OCI-LY7 (cell line): ENCODE data around the gene JAK1. TPM values are rescaled to one million over a fixed set of nuclear protein-coding genes. Genes with fewer than 3 reads are reported as not detected.

Source experiments
- BruUV-seq: library from RNA; stranded (reverse); fragments of 400-500 nt; replicated peaks from 2 replicates; lab custom pipeline; 2021; lab: Mats Ljungman, UMichigan
- CTCF ChIA-PET: fragments of 300-600 bp; sonication (Branson Sonifier 250); formaldehyde crosslinking; loops from one replicate; lab custom pipeline; 2022; ENCODE audit warnings: antibody characterized with exemption; ENCODE audit not compliant: unreplicated experiment; lab: Charles Lee
- POLR2A ChIA-PET: fragments of 300-600 bp; sonication (Branson Sonifier 250); formaldehyde crosslinking; loops from one replicate; lab custom pipeline; 2022; ENCODE audit warnings: antibody characterized with exemption; lab: Charles Lee
- DNase-seq: peaks from one replicate; pipeline ENCODE4 v3.0.0-alpha.2; 2015; ENCODE audit warnings: low spot score
- H2AFZ ChIP-seq: fragments of 200-600 bp; sonication (generic), shearing (Covaris generic); 2 replicates; pipeline ENCODE4 v1.6.1; 2014; ENCODE audit warnings: mild to moderate bottlenecking, antibody characterized with exemption, low read length, moderate library complexity
- H3K27ac ChIP-seq: fragments of 200-600 bp; sonication (generic); 2 replicates; pipeline ENCODE4 v1.5.1; 2014; ENCODE audit warnings: mixed run types, low read depth, mild to moderate bottlenecking, moderate library complexity, low read length, inconsistent platforms; ENCODE audit not compliant: poor library complexity, severe bottlenecking
- H3K36me3 ChIP-seq: fragments of 200-600 bp; sonication (generic); 2 replicates; pipeline ENCODE4 v1.6.1; 2014; ENCODE audit warnings: mild to moderate bottlenecking, antibody characterized with exemption, low read length, moderate library complexity, mixed read lengths; ENCODE audit not compliant: insufficient read depth
- H3K4me1 ChIP-seq: fragments of 200-600 bp; sonication (generic); 2 replicates; pipeline ENCODE4 v1.5.1; 2014; ENCODE audit warnings: mild to moderate bottlenecking, low read length; ENCODE audit not compliant: insufficient read depth, poor library complexity, severe bottlenecking
- H3K4me2 ChIP-seq: fragments of 200-600 bp; sonication (generic); 2 replicates; pipeline ENCODE4 v1.6.1; 2014; ENCODE audit warnings: mild to moderate bottlenecking, low read length
- H3K4me3 ChIP-seq: fragments of 200-600 bp; sonication (generic); 2 replicates; pipeline ENCODE4 v1.5.1; 2014; ENCODE audit warnings: mild to moderate bottlenecking, low read depth, low read length; ENCODE audit not compliant: poor library complexity, severe bottlenecking
- H3K79me2 ChIP-seq: fragments of 200-600 bp; sonication (generic); 2 replicates; pipeline ENCODE4 v1.6.1; 2016; ENCODE audit warnings: low read depth, mild to moderate bottlenecking, low read length, moderate library complexity, mixed read lengths; ENCODE audit not compliant: insufficient read depth
- H3K9me2 ChIP-seq: fragments of 200-600 bp; sonication (generic); 2 replicates; pipeline ENCODE4 v1.6.1; 2016; ENCODE audit warnings: mild to moderate bottlenecking, low read length, mixed read lengths; ENCODE audit not compliant: insufficient read depth
- H3K9me3 ChIP-seq: fragments of 200-600 bp; sonication (generic); 2 replicates; pipeline ENCODE4 v1.6.1; 2014; ENCODE audit warnings: mild to moderate bottlenecking, mixed run types, low read length, mixed read lengths
- H4K20me1 ChIP-seq: fragments of 200-600 bp; sonication (generic); 2 replicates; pipeline ENCODE4 v1.6.1; 2014; ENCODE audit warnings: mild to moderate bottlenecking, antibody characterized with exemption, low read length, moderate library complexity, mixed read lengths; ENCODE audit not compliant: insufficient read depth
- EZH2phosphoT487 ChIP-seq: fragments of 200-600 bp; sonication (generic); IDR thresholded peaks from 2 replicates; pipeline ENCODE4 v1.6.1; 2018; ENCODE audit warnings: low read depth, borderline replicate concordance, mild to moderate bottlenecking, mixed run types, antibody characterized with exemption, low read length, moderate library complexity, mixed read lengths
- intact Hi-C: fragments of 100-400 bp; cut with micrococcal nuclease; formaldehyde crosslinking; loops from one replicate; pipeline ENCODE4 v1.10.0; 2022; ENCODE audit not compliant: unreplicated experiment
- total RNA-seq, 2 experiments: library from RNA; depleted of rRNA in 1 of 2; stranded (reverse); fragments of >200 nt in 1 of 2; shearing (Covaris generic) in 1 of 2; gene quantifications; 2 replicates each; pipeline ENCODE4 v1.2.3, GENCODE V29; 2014 to 2022
- TF ChIP-seq, protein P1 (sequence below): fragments of 200-600 bp; sonication (generic); conservative IDR thresholded peaks from 2 replicates; pipeline ENCODE4 v1.5.1; 2014; ENCODE audit warnings: mild to moderate bottlenecking, antibody characterized with exemption, low read length, moderate library complexity, mixed read lengths

Gene JAK1
- total RNA-seq, 2 experiments from 2014 or later = 72.6 to 86.8 TPM

DNA sequence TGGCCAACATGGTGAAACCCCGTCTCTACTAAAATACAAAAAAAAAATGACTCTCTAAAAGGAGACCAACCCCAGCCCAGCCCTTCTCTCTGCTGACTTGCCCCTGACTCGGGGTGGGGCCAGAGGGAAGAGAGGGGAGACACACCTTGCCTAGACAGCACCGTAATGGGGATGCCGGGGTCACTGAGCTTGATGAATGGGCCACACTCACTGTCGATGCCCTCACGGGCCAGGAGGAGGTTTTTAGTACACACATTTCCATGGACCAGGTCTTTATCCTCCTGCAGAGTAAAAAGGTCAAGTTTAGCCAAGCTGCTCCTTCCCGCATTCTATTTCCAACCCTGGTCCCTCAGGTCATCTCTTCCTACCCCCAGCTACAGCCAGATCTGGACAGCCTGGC lies 121.7 kb downstream of the JAK1 start:
- Histone ChIP-seq H2AFZ (no peak overlapping the region), H3K4me1 (peaks cover 7% of the 10 kb centered on the region), H3K36me3 (peaks cover 83% of the 10 kb centered on the region), H3K4me2 (no peak overlapping the region), H4K20me1 (no peaks in the 10 kb centered on the region), H3K9me2 (no peaks in the 10 kb centered on the region), H3K79me2 (no peaks in the 10 kb centered on the region), H3K9me3 (no peaks in the 10 kb centered on the region), H3K4me3 (no peak overlapping the region), H3K27ac (no peak overlapping the region)
- BruUV-seq = no TSS peak
- intact Hi-C loops = no loop called here
- no peak for DNase-seq
- TF ChIP-seq, protein P1, sequence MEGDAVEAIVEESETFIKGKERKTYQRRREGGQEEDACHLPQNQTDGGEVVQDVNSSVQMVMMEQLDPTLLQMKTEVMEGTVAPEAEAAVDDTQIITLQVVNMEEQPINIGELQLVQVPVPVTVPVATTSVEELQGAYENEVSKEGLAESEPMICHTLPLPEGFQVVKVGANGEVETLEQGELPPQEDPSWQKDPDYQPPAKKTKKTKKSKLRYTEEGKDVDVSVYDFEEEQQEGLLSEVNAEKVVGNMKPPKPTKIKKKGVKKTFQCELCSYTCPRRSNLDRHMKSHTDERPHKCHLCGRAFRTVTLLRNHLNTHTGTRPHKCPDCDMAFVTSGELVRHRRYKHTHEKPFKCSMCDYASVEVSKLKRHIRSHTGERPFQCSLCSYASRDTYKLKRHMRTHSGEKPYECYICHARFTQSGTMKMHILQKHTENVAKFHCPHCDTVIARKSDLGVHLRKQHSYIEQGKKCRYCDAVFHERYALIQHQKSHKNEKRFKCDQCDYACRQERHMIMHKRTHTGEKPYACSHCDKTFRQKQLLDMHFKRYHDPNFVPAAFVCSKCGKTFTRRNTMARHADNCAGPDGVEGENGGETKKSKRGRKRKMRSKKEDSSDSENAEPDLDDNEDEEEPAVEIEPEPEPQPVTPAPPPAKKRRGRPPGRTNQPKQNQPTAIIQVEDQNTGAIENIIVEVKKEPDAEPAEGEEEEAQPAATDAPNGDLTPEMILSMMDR = no peak
- no peak for TF ChIP-seq EZH2phosphoT487
- ChIA-PET POLR2A (no interaction called here), CTCF (interaction anchor here (0.6 kb wide), 1 partner anchor 15 kb away, joined by 3 read pairs; no protein-coding TSS in a partner anchor)

DNA sequence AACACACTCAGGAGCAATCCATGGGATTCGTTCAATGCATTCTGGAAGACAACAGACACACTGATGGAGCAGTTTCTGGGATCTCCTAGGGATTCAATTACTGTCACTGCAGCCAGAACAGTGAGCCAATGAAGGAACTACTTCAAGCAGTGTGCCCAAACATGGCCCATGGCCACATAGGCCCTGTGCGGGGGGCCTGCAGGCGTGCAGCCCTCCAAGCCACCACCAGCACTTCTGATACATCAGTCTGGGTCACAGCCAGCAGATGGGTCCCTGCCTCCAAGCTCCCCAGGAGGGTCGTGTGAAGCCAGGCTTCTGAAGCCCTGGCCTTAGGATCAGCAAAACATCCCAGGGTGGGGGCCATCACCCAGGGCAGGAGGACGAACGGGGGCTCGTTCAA lies 122.2 kb downstream of the JAK1 start:
- BruUV-seq = no TSS peak
- Histone ChIP-seq H3K27ac (no peak overlapping the region), H3K79me2 (no peaks in the 10 kb centered on the region), H3K9me3 (no peaks in the 10 kb centered on the region), H2AFZ (no peak overlapping the region), H3K36me3 (peaks cover 83% of the 10 kb centered on the region), H3K4me1 (peaks cover 7% of the 10 kb centered on the region), H4K20me1 (no peaks in the 10 kb centered on the region), H3K4me3 (no peak overlapping the region), H3K9me2 (no peaks in the 10 kb centered on the region), H3K4me2 (no peak overlapping the region)
- ChIA-PET POLR2A (no interaction called here), CTCF (interaction anchor here (0.6 kb wide), 1 partner anchor 15 kb away, joined by 3 read pairs; no protein-coding TSS in a partner anchor)
- DNase-seq = no peak
- intact Hi-C loops = no loop called here
- no peak for TF ChIP-seq EZH2phosphoT487
- TF ChIP-seq, protein P1 = no peak

DNA sequence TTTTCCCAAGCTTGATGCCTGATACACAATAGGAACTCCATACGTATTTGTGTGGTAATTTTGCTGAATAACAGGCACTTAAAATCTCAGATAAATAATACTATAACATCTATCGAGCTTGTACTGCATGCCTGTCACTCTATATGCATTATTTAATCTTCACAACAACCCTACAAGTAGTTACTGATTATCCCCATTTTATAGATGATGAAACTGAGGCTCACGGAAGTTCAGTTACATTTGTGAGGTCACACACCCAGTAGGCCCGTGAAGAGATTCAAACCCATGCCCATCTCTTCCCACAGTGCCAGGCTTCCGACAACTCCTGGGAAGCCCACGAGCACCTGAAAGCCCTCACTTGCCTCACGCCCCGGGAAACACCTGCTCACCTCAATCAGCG lies 122.7 kb downstream of the JAK1 start:
- BruUV-seq = no TSS peak
- TF ChIP-seq EZH2phosphoT487 = no peak
- TF ChIP-seq, protein P1 = no peak
- H3K9me3 ChIP-seq = no peaks in the 10 kb centered on the region
- intact Hi-C loops = no loop called here
- H3K79me2 ChIP-seq = no peaks in the 10 kb centered on the region
- DNase-seq = no peak
- H3K4me3 ChIP-seq = no peak overlapping the region
- ChIA-PET CTCF (no interaction called here), POLR2A (interaction anchor here (1.0 kb wide), 1 partner anchor 122 kb away, joined by 3 read pairs; no protein-coding TSS in a partner anchor)
- no peak overlapping the region for H2AFZ ChIP-seq
- peaks cover 7% of the 10 kb centered on the region for H3K4me1 ChIP-seq
- no peak overlapping the region for H3K4me2 ChIP-seq
- H4K20me1 ChIP-seq = no peaks in the 10 kb centered on the region
- H3K36me3 ChIP-seq = peaks cover 79% of the 10 kb centered on the region
- no peak overlapping the region for H3K27ac ChIP-seq
- H3K9me2 ChIP-seq = no peaks in the 10 kb centered on the region
